H1 (cell line): ENCODE measurements around the gene GALNT7. TPM values are rescaled to one million over a fixed set of nuclear protein-coding genes. Genes with fewer than 3 reads are reported as not detected.

Experiments used
- CTCF ChIA-PET: fragments of 300-600 bp; sonication (Branson Sonifier 250); formaldehyde crosslinking; loops from one replicate; lab custom pipeline; 2021; ENCODE audit not compliant: partially characterized antibody; lab: Charles Lee
- POLR2A ChIA-PET: fragments of 300-600 bp; sonication (Branson Sonifier 250); formaldehyde crosslinking; loops from one replicate; lab custom pipeline; 2021; ENCODE audit warnings: inconsistent platforms; ENCODE audit not compliant: partially characterized antibody; lab: Charles Lee
- DNase-seq, 2 experiments: peaks; one replicate each; pipeline versions ENCODE4 v3.0.0 to v3.0.0-alpha.2; 2010 to 2022; ENCODE audit warnings: low spot score in 2 of 2, low read depth in 1 of 2, mixed read lengths in 1 of 2
- FAIRE-seq: peaks from 2 replicates; lab custom pipeline; 2011; peaks lifted over from hg19 to GRCh38; lab: Jason Lieb, UNC
- H2AFZ ChIP-seq: 2 replicates; pipeline ENCODE4 v1.8.1; 2012; ENCODE audit warnings: low read length, inconsistent platforms
- H2AK5ac ChIP-seq: 2 replicates; pipeline ENCODE4 v1.6.1; 2013; ENCODE audit warnings: low read depth, low read length
- H2BK120ac ChIP-seq: replicated peaks from 2 replicates; pipeline ENCODE3; 2013; ENCODE audit warnings: low read depth, low read length, inconsistent platforms
- H2BK12ac ChIP-seq: 2 replicates; pipeline ENCODE4 v1.6.1; 2013; ENCODE audit warnings: low read depth, low read length
- H2BK15ac ChIP-seq: 2 replicates; pipeline ENCODE4 v1.6.1; 2013; ENCODE audit warnings: low read length
- H2BK20ac ChIP-seq: 2 replicates; pipeline ENCODE4 v1.6.1; 2013; ENCODE audit warnings: low read length
- H2BK5ac ChIP-seq: 2 replicates; pipeline ENCODE4 v1.6.1; 2013; ENCODE audit warnings: low read depth, low read length
- H3K14ac ChIP-seq: 2 replicates; pipeline ENCODE4 v1.6.1; 2013; ENCODE audit warnings: inconsistent platforms; ENCODE audit not compliant: insufficient read length
- H3K18ac ChIP-seq: 2 replicates; pipeline ENCODE4 v1.6.1; 2013; ENCODE audit warnings: low read length; ENCODE audit errors: extremely low read depth
- H3K23ac ChIP-seq: 2 replicates; pipeline ENCODE4 v1.6.1; 2013; ENCODE audit warnings: inconsistent platforms; ENCODE audit not compliant: insufficient read length
- H3K23me2 ChIP-seq: 2 replicates; pipeline ENCODE4 v1.6.1; 2013; ENCODE audit warnings: low read depth, low read length
- H3K27ac ChIP-seq: 2 replicates; pipeline ENCODE4 v1.6.1; 2011; ENCODE audit warnings: low read depth, low read length, inconsistent platforms
- H3K27me3 ChIP-seq, 4 experiments: replicated peaks in 1 of 4; 1 replicate in 1 of 4; 2 replicates in 3 of 4; pipeline versions ENCODE4 v1.6.1 to v1.8.1; 2011 to 2013; ENCODE audit warnings: low read length in 3 of 4, mild to moderate bottlenecking in 3 of 4, inconsistent platforms in 2 of 4, mixed read lengths in 2 of 4, moderate library complexity in 1 of 4; ENCODE audit not compliant: control insufficient read depth in 3 of 4, insufficient read depth in 3 of 4; ENCODE audit errors: extremely low read depth in 1 of 4
- H3K36me3 ChIP-seq, 4 experiments: 2 replicates each; pipeline versions ENCODE4 v1.6.1 to v1.8.1; 2011 to 2013; ENCODE audit warnings: mild to moderate bottlenecking in 4 of 4, low read length in 3 of 4, moderate library complexity in 2 of 4, control low read depth in 1 of 4, inconsistent platforms in 1 of 4; ENCODE audit not compliant: insufficient read depth in 4 of 4, control insufficient read depth in 2 of 4
- H3K4ac ChIP-seq: replicated peaks from 2 replicates; pipeline ENCODE3; 2013; ENCODE audit warnings: low read length, low read depth, mixed read lengths, inconsistent platforms; ENCODE audit not compliant: insufficient read length
- H3K4me1 ChIP-seq, 4 experiments: replicated peaks in 1 of 4; 1 replicate in 1 of 4; 2 replicates in 3 of 4; pipeline versions ENCODE4 v1.6.1 to v1.8.1; 2011 to 2013; ENCODE audit warnings: low read length in 3 of 4, inconsistent platforms in 2 of 4, mixed read lengths in 1 of 4; ENCODE audit not compliant: insufficient read depth in 4 of 4, control insufficient read depth in 3 of 4
- H3K4me2 ChIP-seq, 2 experiments: 2 replicates each; pipeline versions ENCODE4 v1.6.1 to v1.8.1; 2011 to 2013; ENCODE audit warnings: low read depth in 2 of 2, low read length in 2 of 2, control low read depth in 1 of 2, inconsistent platforms in 1 of 2, mild to moderate bottlenecking in 1 of 2; ENCODE audit not compliant: insufficient read depth in 1 of 2
- H3K4me3 ChIP-seq, 4 experiments: fragments of 200-600, 300-600 bp in 1 of 4; sonication (generic), shearing (Covaris generic), sonication (Bioruptor Twin) in 1 of 4; 2 replicates each; pipeline versions ENCODE4 v1.5.1 to v1.8.1; 2011 to 2016; ENCODE audit warnings: low read length in 4 of 4, low read depth in 3 of 4, control low read depth in 2 of 4, inconsistent platforms in 2 of 4, mild to moderate bottlenecking in 2 of 4, mixed read lengths in 1 of 4, moderate library complexity in 1 of 4; ENCODE audit not compliant: insufficient read depth in 2 of 4; ENCODE audit errors: extremely low read depth in 1 of 4
- H3K56ac ChIP-seq: replicated peaks from 2 replicates; pipeline ENCODE3; 2013; ENCODE audit warnings: low read depth, mild to moderate bottlenecking, mixed read lengths, low read length, inconsistent platforms; ENCODE audit not compliant: insufficient read length
- H3K79me1 ChIP-seq: 2 replicates; pipeline ENCODE4 v1.6.1; 2013; ENCODE audit warnings: low read depth, low read length, control low read depth
- H3K79me2 ChIP-seq, 2 experiments: 2 replicates each; pipeline versions ENCODE4 v1.6.1 to v1.8.1; 2012 to 2013; ENCODE audit warnings: low read length in 2 of 2, mild to moderate bottlenecking in 2 of 2, inconsistent platforms in 1 of 2; ENCODE audit not compliant: insufficient read depth in 2 of 2, control insufficient read depth in 1 of 2
- H3K9ac ChIP-seq, 4 experiments: replicated peaks in 1 of 4; 1 replicate in 1 of 4; 2 replicates in 3 of 4; pipeline versions ENCODE4 v1.6.1 to v1.8.1; 2011 to 2013; ENCODE audit warnings: low read depth in 3 of 4, low read length in 3 of 4, control low read depth in 2 of 4, mild to moderate bottlenecking in 2 of 4, moderate library complexity in 2 of 4, inconsistent platforms in 1 of 4; ENCODE audit errors: extremely low read depth in 1 of 4
- H3K9me3 ChIP-seq, 2 experiments: 2 replicates each; pipeline versions ENCODE4 v1.6.1 to v1.8.1; 2012 to 2013; ENCODE audit warnings: mild to moderate bottlenecking in 2 of 2, moderate library complexity in 2 of 2, control low read depth in 1 of 2, inconsistent platforms in 1 of 2, low read depth in 1 of 2, low read length in 1 of 2, mixed read lengths in 1 of 2; ENCODE audit not compliant: insufficient read depth in 2 of 2
- H4K20me1 ChIP-seq, 2 experiments: replicated peaks in 1 of 2; 2 replicates each; pipeline versions ENCODE3 to v1.8.1; 2011 to 2013; ENCODE audit warnings: inconsistent platforms in 2 of 2, low read length in 2 of 2, mild to moderate bottlenecking in 1 of 2; ENCODE audit not compliant: insufficient read depth in 2 of 2, control insufficient read depth in 1 of 2
- H4K5ac ChIP-seq: 2 replicates; pipeline ENCODE4 v1.6.1; 2013; ENCODE audit warnings: low read length, low read depth, mixed read lengths, inconsistent platforms; ENCODE audit not compliant: insufficient read length
- H4K8ac ChIP-seq: 2 replicates; pipeline ENCODE4 v1.8.0; 2013; ENCODE audit warnings: mild to moderate bottlenecking, moderate library complexity, low read length, inconsistent platforms; ENCODE audit not compliant: insufficient read depth; ENCODE audit errors: extremely low read depth
- H4K91ac ChIP-seq: replicated peaks from 2 replicates; pipeline ENCODE3; 2013; ENCODE audit warnings: low read length, mixed read lengths, inconsistent platforms; ENCODE audit not compliant: insufficient read length
- CEBPB ChIP-seq: IDR thresholded peaks from 2 replicates; pipeline ENCODE4 v1.6.1; 2012; ENCODE audit warnings: low read depth, low read length
- CHD1 ChIP-seq: IDR thresholded peaks from 2 replicates; pipeline ENCODE4 v1.6.1; 2012; ENCODE audit warnings: low read depth, low read length, improper control_type of control experiment
- JUND ChIP-seq: IDR thresholded peaks from 2 replicates; pipeline ENCODE4 v1.6.1; 2011; ENCODE audit warnings: mild to moderate bottlenecking, improper control_type of control experiment, low read length
- NRF1 ChIP-seq: IDR thresholded peaks from 2 replicates; pipeline ENCODE4 v1.6.1; 2011; ENCODE audit warnings: mild to moderate bottlenecking, low read depth, low read length, improper control_type of control experiment
- POLR2A ChIP-seq, 2 experiments: IDR thresholded peaks; 1 replicate in 1 of 2; 2 replicates in 1 of 2; pipeline ENCODE4 v1.6.1; 2011; ENCODE audit warnings: low read depth in 2 of 2, low read length in 2 of 2, mild to moderate bottlenecking in 2 of 2; ENCODE audit errors: control extremely low read depth in 1 of 2
- TEAD4 ChIP-seq: IDR thresholded peaks from 2 replicates; pipeline ENCODE4 v1.6.1; 2012; ENCODE audit warnings: low read depth, low read length, inconsistent platforms, mixed read lengths
- polyA plus RNA-seq, 7 experiments: library from polyadenylated mRNA; depleted of rRNA in 3 of 7; stranded (reverse) in 5 of 7; unstranded in 2 of 7; fragments of >200 nt in 5 of 7; fragments of 200-250 nt in 2 of 7; gene quantifications; 1 replicate in 5 of 7; 2 replicates in 1 of 7; 4 replicates in 1 of 7; pipeline versions ENCODE4 v1.2.1 to v1.2.3, GENCODE V29; 2011 to 2013; ENCODE audit warnings: missing spikeins in 2 of 7, mixed read lengths in 2 of 7
- total RNA-seq: library from RNA; stranded (reverse); fragmentation: NEBNext Ultra II Directional; extraction: Animal tissue kit (Norgen Biotek cat#: 25700); gene quantifications from 2 replicates; pipeline ENCODE4 v1.2.1, GENCODE V29; 2021

Gene GALNT7
- total and polyA plus RNA-seq, 2 of the 8 experiments (the other 6 are each of a cell fraction or from before 2014, with no cell fraction given): 22.4 to 85.5 TPM

- no peak overlapping the region for H4K8ac ChIP-seq
- CTCF ChIA-PET: interaction anchor here (1.2 to 4.1 kb wide), 9 partner anchors 11 to 242 kb away, joined by 3 to 108 read pairs (median 10); no protein-coding TSS in a partner anchor
- no peak for FAIRE-seq
Measured at GRCh38 chr4:173254646-173255045, 86.0 kb downstream of the GALNT7 start.

More at GRCh38 chr4:173254646-173255045, 86.0 kb downstream of the GALNT7 start:
- H4K91ac ChIP-seq: no peak overlapping the region
- H3K23me2 ChIP-seq: no peaks in the 10 kb centered on the region
- no peak overlapping the region for H3K14ac ChIP-seq
- H3K4me1 ChIP-seq: peaks cover 2 to 14% (median 4%) of the 10 kb centered on the region in 4 experiments; a peak in 4 of 7 replicates
- peaks cover 3% of the 10 kb centered on the region; the same call in 1 of the 2 replicates for H3K79me1 ChIP-seq
- H2AK5ac ChIP-seq: no peak overlapping the region
- no peaks in the 10 kb centered on the region for H3K9me3 ChIP-seq
- no peak overlapping the region for H3K18ac ChIP-seq
- H2BK5ac ChIP-seq: no peak overlapping the region
- H4K20me1 ChIP-seq: peaks cover 4 to 8% of the 10 kb centered on the region in 2 experiments
- no peak for DNase-seq
- H2BK12ac ChIP-seq: no peak overlapping the region
- no peak overlapping the region for H3K4ac ChIP-seq
- POLR2A ChIA-PET: interaction anchor here (1.0 kb wide), 1 partner anchor 88 kb away, joined by 4 read pairs; no protein-coding TSS in a partner anchor
- H2AFZ ChIP-seq: no peak overlapping the region
- H4K5ac ChIP-seq: no peak overlapping the region
- no peak overlapping the region for H3K23ac ChIP-seq
- no peak overlapping the region for H3K4me2 ChIP-seq
- TF ChIP-seq JUND (no peak), POLR2A (IDR thresholded peaks at IDR 0.05; ENCODE audit: control extremely low read depth in 1 of 2, low read depth in 2 of 2, low read length in 2 of 2) (no peak), CEBPB (no peak), CHD1 (no peak), NRF1 (no peak), TEAD4 (no peak)
- no peak overlapping the region for H2BK15ac ChIP-seq
- H3K79me2 ChIP-seq: peaks cover 3 to 88% of the 10 kb centered on the region in 2 experiments
- no peak overlapping the region for H3K27ac ChIP-seq
- H3K4me3 ChIP-seq: no peak overlapping the region
- H3K27me3 ChIP-seq: no peaks in the 10 kb centered on the region
- H2BK120ac ChIP-seq: no peak overlapping the region
- H3K56ac ChIP-seq: no peak overlapping the region
- H3K36me3 ChIP-seq: no peaks in the 10 kb centered on the region
- no peak overlapping the region for H3K9ac ChIP-seq
- no peak overlapping the region for H2BK20ac ChIP-seq
